Peyer's patch (tissue), 4 donors: ENCODE data around the gene UQCRC1. TPM values are rescaled to one million over a fixed set of nuclear protein-coding genes. Genes with fewer than 3 reads are reported as not detected.

ENCODE experiments used
- DNase-seq, 3 donors: peaks; one replicate each; pipeline ENCODE4 v3.0.0-alpha.2; 2017 to 2019
- H3K27ac ChIP-seq, 4 donors: fragments of 200-600 bp; sonication (generic); one replicate each; pipeline ENCODE4 v1.5.1; 2016 to 2019
- H3K27me3 ChIP-seq, 2 donors: fragments of 200-600 bp; sonication (generic); one replicate each; pipeline ENCODE4 v1.5.1; 2019
- H3K36me3 ChIP-seq, 3 donors: fragments of 200-600 bp; sonication (generic); one replicate each; pipeline ENCODE4 v1.5.1; 2016 to 2019
- H3K4me1 ChIP-seq, 4 donors: fragments of 200-600 bp; sonication (generic); one replicate each; pipeline ENCODE4 v1.5.1; 2016 to 2019
- H3K4me3 ChIP-seq, 4 donors: fragments of 200-600 bp; sonication (generic); 1 replicate in 3 of 4; 2 replicates in 1 of 4; pipeline ENCODE4 v1.5.1; 2016 to 2019; ENCODE audit warnings: mild to moderate bottlenecking in 1 of 4
- H3K9me3 ChIP-seq, 4 donors: fragments of 200-600 bp; sonication (generic); one replicate each; pipeline ENCODE4 v1.5.1; 2016 to 2019; ENCODE audit warnings: mild to moderate bottlenecking in 1 of 4
- POLR2A ChIP-seq, 2 donors: fragments of 450-650 bp; IDR thresholded peaks; one replicate each; pipeline ENCODE4 v1.5.1; 2017; ENCODE audit warnings: antibody characterized with exemption in 2 of 2, mild to moderate bottlenecking in 2 of 2, moderate library complexity in 2 of 2
- total RNA-seq, 4 donors: library from RNA; depleted of rRNA; stranded (reverse); fragments of >200 nt; gene quantifications; one replicate each; pipeline ENCODE4 v1.1.0, GENCODE V29; 2016
- TF ChIP-seq, protein P1 (sequence below), 6 experiments: fragments of 450-650 bp in 4 of 6; fragments of 200-600 bp in 2 of 6; sonication (generic) in 1 of 6; IDR thresholded peaks; one replicate each; pipeline ENCODE4 v1.5.1; 2017 to 2019; ENCODE audit warnings: antibody characterized with exemption in 6 of 6, mild to moderate bottlenecking in 3 of 6, moderate library complexity in 1 of 6

UQCRC1 gene
- total RNA-seq, 4 donors from 2014 or later = 313 to 857 (median 761) TPM

GRCh38 chr3:48644898-48645760 lies 35.7 kb upstream of the UQCRC1 start:
- H3K4me1 ChIP-seq = no peaks in the 10 kb centered on the region
- no peaks in the 10 kb centered on the region for H3K27me3 ChIP-seq
- no peaks in the 10 kb centered on the region for H3K36me3 ChIP-seq
- DNase-seq = no peak
- no peak overlapping the region for H3K4me3 ChIP-seq
- H3K27ac ChIP-seq = no peak overlapping the region
- TF ChIP-seq, protein P1, sequence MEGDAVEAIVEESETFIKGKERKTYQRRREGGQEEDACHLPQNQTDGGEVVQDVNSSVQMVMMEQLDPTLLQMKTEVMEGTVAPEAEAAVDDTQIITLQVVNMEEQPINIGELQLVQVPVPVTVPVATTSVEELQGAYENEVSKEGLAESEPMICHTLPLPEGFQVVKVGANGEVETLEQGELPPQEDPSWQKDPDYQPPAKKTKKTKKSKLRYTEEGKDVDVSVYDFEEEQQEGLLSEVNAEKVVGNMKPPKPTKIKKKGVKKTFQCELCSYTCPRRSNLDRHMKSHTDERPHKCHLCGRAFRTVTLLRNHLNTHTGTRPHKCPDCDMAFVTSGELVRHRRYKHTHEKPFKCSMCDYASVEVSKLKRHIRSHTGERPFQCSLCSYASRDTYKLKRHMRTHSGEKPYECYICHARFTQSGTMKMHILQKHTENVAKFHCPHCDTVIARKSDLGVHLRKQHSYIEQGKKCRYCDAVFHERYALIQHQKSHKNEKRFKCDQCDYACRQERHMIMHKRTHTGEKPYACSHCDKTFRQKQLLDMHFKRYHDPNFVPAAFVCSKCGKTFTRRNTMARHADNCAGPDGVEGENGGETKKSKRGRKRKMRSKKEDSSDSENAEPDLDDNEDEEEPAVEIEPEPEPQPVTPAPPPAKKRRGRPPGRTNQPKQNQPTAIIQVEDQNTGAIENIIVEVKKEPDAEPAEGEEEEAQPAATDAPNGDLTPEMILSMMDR (IDR thresholded peaks at IDR 0.05) = no peak
- no peak for TF ChIP-seq POLR2A (IDR thresholded peaks at IDR 0.05)
- no peaks in the 10 kb centered on the region for H3K9me3 ChIP-seq

DNA sequence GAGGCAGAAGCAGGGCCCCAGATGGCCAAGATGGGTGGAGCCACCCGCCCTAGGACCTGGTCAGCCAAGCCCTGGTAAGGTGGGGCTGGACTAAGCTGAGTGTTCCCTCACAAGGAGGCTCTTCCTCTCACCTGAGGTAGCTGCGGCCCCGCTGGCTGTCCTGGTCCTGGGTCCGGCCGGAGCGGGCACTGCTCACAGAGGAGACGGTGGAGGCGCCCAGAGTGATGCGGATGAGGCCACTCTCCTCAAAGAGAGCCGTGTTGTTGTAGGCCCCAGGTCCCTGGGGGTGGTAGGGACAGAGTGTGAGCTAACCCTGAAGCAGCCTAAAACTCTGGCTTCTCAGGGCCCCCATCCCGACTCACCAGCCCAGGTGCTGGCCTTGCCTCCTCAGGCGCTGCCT lies 33.2 kb upstream of the UQCRC1 start:
- no peak for DNase-seq
- Histone ChIP-seq H3K4me3 (no peak overlapping the region), H3K9me3 (no peaks in the 10 kb centered on the region), H3K36me3 (no peaks in the 10 kb centered on the region), H3K4me1 (no peaks in the 10 kb centered on the region), H3K27me3 (no peaks in the 10 kb centered on the region), H3K27ac (no peak overlapping the region)
- no peak for TF ChIP-seq POLR2A (IDR thresholded peaks at IDR 0.05)
- TF ChIP-seq, protein P1 (IDR thresholded peaks at IDR 0.05) = no peak

- no peaks in the 10 kb centered on the region for H3K9me3 ChIP-seq
- H3K4me3 ChIP-seq = no peak overlapping the region
- H3K27ac ChIP-seq = no peak overlapping the region
- no peak for DNase-seq
- no peaks in the 10 kb centered on the region for H3K27me3 ChIP-seq
- no peaks in the 10 kb centered on the region for H3K36me3 ChIP-seq
- peaks cover 0 to 3% (median 0%) of the 10 kb centered on the region in 4 donors for H3K4me1 ChIP-seq
- TF ChIP-seq POLR2A (IDR thresholded peaks at IDR 0.05) = no peak
- TF ChIP-seq, protein P1 (IDR thresholded peaks at IDR 0.05) = no peak
Measured at GRCh38 chr3:48641396-48641795, 31.9 kb upstream of the UQCRC1 start.

DNA sequence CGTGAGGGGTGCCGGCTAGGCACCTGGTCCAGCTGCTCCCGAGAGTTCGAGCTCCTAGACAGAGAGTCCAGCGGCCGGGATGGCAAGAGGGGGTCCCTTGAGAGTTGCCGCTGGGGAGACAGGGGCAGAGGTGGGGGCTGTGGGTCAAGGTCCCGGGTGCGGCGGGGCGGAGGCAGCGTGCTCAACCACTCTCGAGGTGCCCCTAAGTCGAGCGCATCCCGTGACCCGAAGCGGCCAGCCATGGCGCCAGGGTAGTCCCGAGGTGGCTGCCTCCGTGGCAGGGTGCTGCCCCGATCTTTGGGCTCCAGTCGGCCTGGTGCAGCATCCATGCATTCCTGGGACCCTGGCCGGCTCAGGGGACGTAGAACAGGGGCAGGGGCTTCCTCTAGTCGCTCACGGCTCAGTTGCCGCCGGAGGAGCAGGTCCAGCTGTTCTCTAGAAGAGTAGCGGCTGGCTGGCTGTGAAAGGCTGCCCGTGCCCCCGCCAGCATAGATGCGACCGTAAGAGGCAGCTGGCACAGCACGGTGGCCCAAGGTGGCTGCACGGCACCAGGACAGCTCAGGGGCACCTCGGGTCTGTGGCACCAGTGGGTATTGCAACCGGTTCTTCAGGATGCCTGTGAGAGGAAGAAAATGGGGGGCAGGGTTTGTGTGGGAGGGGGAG lies 30.6 kb upstream of the UQCRC1 start:
- no peaks in the 10 kb centered on the region for H3K9me3 ChIP-seq
- TF ChIP-seq POLR2A (IDR thresholded peaks at IDR 0.05) = no peak
- TF ChIP-seq, protein P1 (IDR thresholded peaks at IDR 0.05) = no peak
- H3K4me3 ChIP-seq = no peak overlapping the region
- H3K27me3 ChIP-seq = no peaks in the 10 kb centered on the region
- no peak overlapping the region for H3K27ac ChIP-seq
- no peaks in the 10 kb centered on the region for H3K36me3 ChIP-seq
- DNase-seq = no peak
- peaks cover 0 to 8% (median 2%) of the 10 kb centered on the region in 4 donors for H3K4me1 ChIP-seq

DNA sequence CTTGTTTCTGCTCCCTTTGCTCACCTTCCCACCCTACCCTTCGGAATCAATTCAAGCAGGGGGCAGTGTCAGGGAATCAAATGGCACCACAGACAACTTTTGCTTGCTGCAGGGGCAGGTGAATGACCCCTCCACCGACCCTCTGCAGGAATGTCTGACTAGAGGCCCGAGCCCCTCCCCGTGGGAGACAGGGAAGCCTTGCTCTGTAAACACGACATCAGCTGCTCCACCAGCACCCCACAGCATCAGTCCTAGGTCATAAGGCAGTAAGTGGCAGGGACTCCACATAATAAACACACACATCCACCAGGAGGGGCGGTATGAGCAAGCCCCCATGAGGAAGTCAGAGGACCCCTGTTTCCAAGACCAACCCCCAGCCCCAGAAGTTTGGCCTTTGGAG lies 27.9 kb upstream of the UQCRC1 start:
- Histone ChIP-seq H3K9me3 (no peaks in the 10 kb centered on the region), H3K4me3 (no peak overlapping the region), H3K27ac (peak overlapping the region in 1 of 4 donors; percentile 5), H3K36me3 (peaks cover 0 to 6% (median 0%) of the 10 kb centered on the region in 3 donors), H3K4me1 (peaks cover 0 to 22% (median 4%) of the 10 kb centered on the region in 4 donors), H3K27me3 (no peaks in the 10 kb centered on the region)
- DNase-seq = no peak
- TF ChIP-seq POLR2A (IDR thresholded peaks at IDR 0.05) = no peak
- TF ChIP-seq, protein P1 (IDR thresholded peaks at IDR 0.05) = no peak
